HepG2 (cell line): Measurements from ENCODE around the gene EHD1. TPM values are rescaled to one million over a fixed set of nuclear protein-coding genes. Genes with fewer than 3 reads are reported as not detected.

Experiments
- ATF6 ChIP-seq: sonication (generic); formaldehyde crosslinking; conservative IDR thresholded peaks from 2 replicates; pipeline ENCODE4 v1.4.0; 2020; ENCODE audit warnings: missing genetic modification reagents
- BRD4 ChIP-seq: sonication (generic); formaldehyde crosslinking; IDR thresholded peaks from 2 replicates; pipeline ENCODE4 v1.4.0; 2020; ENCODE audit warnings: missing genetic modification reagents
- CBFB ChIP-seq: sonication (generic); formaldehyde crosslinking; IDR thresholded peaks from 2 replicates; pipeline ENCODE4 v1.4.0; 2020; ENCODE audit warnings: missing genetic modification reagents
- HNF4A ChIP-seq: sonication (generic); formaldehyde crosslinking; IDR thresholded peaks from 2 replicates; pipeline ENCODE4 v1.4.0; 2020; ENCODE audit warnings: missing genetic modification reagents
- HOXD1 ChIP-seq: sonication (generic); formaldehyde crosslinking; IDR thresholded peaks from 2 replicates; pipeline ENCODE4 v1.5.0; 2020; ENCODE audit warnings: missing genetic modification reagents
- KAT2B ChIP-seq: fragments of 150-350 bp; IDR thresholded peaks from 2 replicates; pipeline ENCODE4 v1.6.1; 2014; ENCODE audit warnings: low read depth, low read length, borderline replicate concordance
- NFIC ChIP-seq: IDR thresholded peaks from 2 replicates; pipeline ENCODE4 v1.6.1; 2012; ENCODE audit warnings: mild to moderate bottlenecking, low read length, inconsistent platforms
- NR2C2 ChIP-seq: sonication (generic); formaldehyde crosslinking; IDR thresholded peaks from 2 replicates; pipeline ENCODE4 v1.4.0; 2020; ENCODE audit warnings: missing genetic modification reagents, mild to moderate bottlenecking, moderate library complexity, borderline replicate concordance
- TBX2 ChIP-seq: sonication (generic); formaldehyde crosslinking; IDR thresholded peaks from 2 replicates; pipeline ENCODE4 v1.5.0; 2020; ENCODE audit warnings: missing genetic modification reagents, mild to moderate bottlenecking, borderline replicate concordance
- ZNF138 ChIP-seq: sonication (generic); formaldehyde crosslinking; IDR thresholded peaks from 2 replicates; pipeline ENCODE4 v1.5.0; 2020; ENCODE audit warnings: mild to moderate bottlenecking, low read depth, missing genetic modification reagents
- ZNF431 ChIP-seq: sonication (generic); formaldehyde crosslinking; IDR thresholded peaks from 2 replicates; pipeline ENCODE4 v1.9.0; 2022; ENCODE audit warnings: missing genetic modification reagents, low read depth, mild to moderate bottlenecking, borderline replicate concordance
- ZNF496 ChIP-seq: sonication (generic); formaldehyde crosslinking; IDR thresholded peaks from 2 replicates; pipeline ENCODE4 v1.8.1; 2023; ENCODE audit warnings: mild to moderate bottlenecking, moderate library complexity, missing genetic modification reagents; ENCODE audit not compliant: insufficient replicate concordance
- ZNF513 ChIP-seq: sonication (generic); formaldehyde crosslinking; conservative IDR thresholded peaks from 2 replicates; pipeline ENCODE4 v1.5.0; 2020; ENCODE audit warnings: missing genetic modification reagents
- ZNF687 ChIP-seq: sonication (generic); formaldehyde crosslinking; IDR thresholded peaks from 2 replicates; pipeline ENCODE4 v1.5.1; 2020; ENCODE audit warnings: mild to moderate bottlenecking, missing genetic modification reagents, moderate library complexity
- ZNF7 ChIP-seq: IDR thresholded peaks from 2 replicates; pipeline ENCODE4 v1.6.1; 2016; ENCODE audit warnings: missing biosample characterization, missing genetic modification reagents
- ZNF703 ChIP-seq: sonication (generic); formaldehyde crosslinking; IDR thresholded peaks from 2 replicates; pipeline ENCODE4 v1.5.1; 2020; ENCODE audit warnings: missing genetic modification reagents, mild to moderate bottlenecking, moderate library complexity, borderline replicate concordance
- polyA plus RNA-seq, 8 experiments: library from polyadenylated mRNA; depleted of rRNA in 3 of 8; stranded (reverse) in 7 of 8; unstranded in 1 of 8; fragments of >200 nt; fragmentation: Illumina TruSeq in 4 of 8; extraction: Trizol in 4 of 8; gene quantifications; 2 replicates each; pipeline versions ENCODE4 v1.2.1 to v1.2.3, GENCODE V29; 2011 to 2016; ENCODE audit warnings: low read depth in 4 of 8, missing spikeins in 1 of 8, mixed read lengths in 1 of 8; ENCODE audit not compliant: insufficient read depth in 1 of 8
- total RNA-seq, 5 experiments: library from RNA; depleted of rRNA; stranded (reverse); fragments of >200 nt; fragmentation: Illumina TruSeq; extraction: Trizol; gene quantifications; 2 replicates each; pipeline ENCODE4 v1.2.3, GENCODE V29; 2016; ENCODE audit warnings: low read depth in 1 of 5

EHD1 gene
- total and polyA plus RNA-seq, 2 of the 13 experiments (the other 11 are each of a cell fraction or from before 2014, with no cell fraction given): 23.6 to 26.6 TPM

- peak; percentile 69 for TF ChIP-seq ZNF687
- TF ChIP-seq ZNF513 (CRISPR knock-in tag): no peak
- TF ChIP-seq BRD4 (CRISPR knock-in tag): no peak
- TF ChIP-seq TBX2 (CRISPR knock-in tag): peak; percentile 73
- TF ChIP-seq CBFB (CRISPR knock-in tag): no peak
- TF ChIP-seq ZNF7: no peak
- TF ChIP-seq ATF6: no peak
- TF ChIP-seq ZNF138 (CRISPR knock-in tag): peak; percentile 56; the same call in 1 of the 2 replicates
- no peak for TF ChIP-seq KAT2B
- no peak for TF ChIP-seq HOXD1
- no peak for TF ChIP-seq NFIC
- no peak for TF ChIP-seq ZNF496 (CRISPR knock-in tag)
- TF ChIP-seq ZNF703 (CRISPR knock-in tag): no peak
- TF ChIP-seq NR2C2: peak; percentile 84
- no peak; the same call in 1 of the 2 replicates for TF ChIP-seq HNF4A (CRISPR knock-in tag)
- no peak for TF ChIP-seq ZNF431 (CRISPR knock-in tag)
Observed at GRCh38 chr11:64916775-64917662, 38.6 kb upstream of the EHD1 start, which contains the start of gene ATG2A (continued).
